KMS-11 (cell line): ENCODE results near the gene AFF3.

ENCODE experiments used
- H2AFZ ChIP-seq: fragments of 200-600 bp; sonication (generic); 2 replicates; pipeline ENCODE4 v1.6.1; 2016; ENCODE audit warnings: antibody characterized with exemption, mixed run types, low read depth
- H3K27ac ChIP-seq: fragments of 200-600 bp; sonication (generic); 2 replicates; pipeline ENCODE4 v1.6.1; 2016; ENCODE audit warnings: mild to moderate bottlenecking, mixed run types
- H3K27me3 ChIP-seq: fragments of 200-600 bp; sonication (generic); 2 replicates; pipeline ENCODE4 v1.6.1; 2017; ENCODE audit warnings: mild to moderate bottlenecking, low read depth, mixed run types, moderate library complexity; ENCODE audit not compliant: insufficient read depth
- H3K36me3 ChIP-seq: fragments of 200-600 bp; sonication (generic); 2 replicates; pipeline ENCODE4 v1.6.1; 2017; ENCODE audit warnings: mild to moderate bottlenecking, mixed run types; ENCODE audit not compliant: insufficient read depth
- H3K4me1 ChIP-seq: fragments of 200-600 bp; sonication (generic); 2 replicates; pipeline ENCODE4 v1.6.1; 2016; ENCODE audit warnings: mild to moderate bottlenecking, low read depth, mixed run types; ENCODE audit not compliant: poor library complexity, severe bottlenecking
- H3K4me2 ChIP-seq: fragments of 200-600 bp; sonication (generic); 2 replicates; pipeline ENCODE4 v1.7.0; 2016; ENCODE audit warnings: mild to moderate bottlenecking, mixed run types
- H3K4me3 ChIP-seq: fragments of 200-600 bp; sonication (generic); IDR thresholded peaks from 2 replicates; pipeline ENCODE4 v1.6.1; 2017; ENCODE audit warnings: low read depth, low read length, mixed read lengths; ENCODE audit not compliant: insufficient read depth
- H3K79me2 ChIP-seq: fragments of 200-600 bp; sonication (generic); 2 replicates; pipeline ENCODE4 v1.6.1; 2016; ENCODE audit warnings: low read depth, mixed run types; ENCODE audit not compliant: insufficient read depth
- H3K9ac ChIP-seq: fragments of 200-600 bp; sonication (generic); 2 replicates; pipeline ENCODE4 v1.6.1; 2016; ENCODE audit warnings: mild to moderate bottlenecking, mixed run types
- H4K20me1 ChIP-seq: fragments of 200-600 bp; sonication (generic); 2 replicates; pipeline ENCODE4 v1.6.1; 2016; ENCODE audit warnings: mild to moderate bottlenecking, mixed run types; ENCODE audit not compliant: insufficient read depth
- CTCF ChIP-seq: fragments of 200-600 bp; sonication (generic); conservative IDR thresholded peaks from 2 replicates; pipeline ENCODE4 v1.6.1; 2017; ENCODE audit warnings: low read depth, mild to moderate bottlenecking, antibody characterized with exemption, low read length, moderate library complexity, mixed read lengths

Gene AFF3

GRCh38 chr2:99725820-99726219, 416.6 kb downstream of the AFF3 start:
- Histone ChIP-seq H3K79me2 (no peaks in the 10 kb centered on the region), H2AFZ (no peak overlapping the region), H3K27ac (no peak overlapping the region), H3K9ac (no peak overlapping the region), H3K36me3 (no peaks in the 10 kb centered on the region), H3K4me1 (no peaks in the 10 kb centered on the region), H3K27me3 (no peaks in the 10 kb centered on the region), H3K4me3 (no peak overlapping the region), H3K4me2 (no peak overlapping the region), H4K20me1 (no peaks in the 10 kb centered on the region)
- no peak for TF ChIP-seq CTCF

- no peaks in the 10 kb centered on the region for H3K36me3 ChIP-seq
- no peak for TF ChIP-seq CTCF
Observed at GRCh38 chr2:99722476-99722875, 419.9 kb downstream of the AFF3 start.

GRCh38 chr2:99719102-99719501, 423.3 kb downstream of the AFF3 start:
- H3K36me3 ChIP-seq: no peaks in the 10 kb centered on the region
- no peak for TF ChIP-seq CTCF
- no peak overlapping the region for H3K4me3 ChIP-seq
- H3K4me1 ChIP-seq: no peaks in the 10 kb centered on the region
- H2AFZ ChIP-seq: no peak overlapping the region
- H3K27ac ChIP-seq: no peak overlapping the region
- no peak overlapping the region for H3K9ac ChIP-seq
- no peaks in the 10 kb centered on the region for H4K20me1 ChIP-seq
- no peak overlapping the region for H3K4me2 ChIP-seq
- H3K27me3 ChIP-seq: no peaks in the 10 kb centered on the region
- no peaks in the 10 kb centered on the region for H3K79me2 ChIP-seq

More at GRCh38 chr2:99722476-99722875, 419.9 kb downstream of the AFF3 start:
- H2AFZ ChIP-seq: no peak overlapping the region
- no peak overlapping the region for H3K4me2 ChIP-seq
- H4K20me1 ChIP-seq: no peaks in the 10 kb centered on the region
- no peaks in the 10 kb centered on the region for H3K79me2 ChIP-seq
- H3K4me3 ChIP-seq: no peak overlapping the region
- H3K27me3 ChIP-seq: no peaks in the 10 kb centered on the region
- H3K4me1 ChIP-seq: no peaks in the 10 kb centered on the region
- no peak overlapping the region for H3K9ac ChIP-seq
- H3K27ac ChIP-seq: no peak overlapping the region

GRCh38 chr2:99715956-99716355, 426.4 kb downstream of the AFF3 start:
- TF ChIP-seq CTCF: no peak
- no peak overlapping the region for H3K27ac ChIP-seq
- no peaks in the 10 kb centered on the region for H4K20me1 ChIP-seq
- no peaks in the 10 kb centered on the region for H3K79me2 ChIP-seq
- H3K4me1 ChIP-seq: no peaks in the 10 kb centered on the region
- no peak overlapping the region for H2AFZ ChIP-seq
- H3K4me2 ChIP-seq: no peak overlapping the region
- H3K27me3 ChIP-seq: no peaks in the 10 kb centered on the region
- H3K36me3 ChIP-seq: no peaks in the 10 kb centered on the region
- H3K9ac ChIP-seq: no peak overlapping the region
- no peak overlapping the region for H3K4me3 ChIP-seq
